GM19468 (cell line): ENCODE results near the gene HAPLN2.

Experiments used
- ATAC-seq: cut with Tn5 transposase; IDR thresholded peaks from one replicate; pipeline ENCODE4 v1.9.1; 2021; ENCODE audit warnings: mild to moderate bottlenecking, moderate library complexity, moderate number of reproducible peaks; ENCODE audit not compliant: unreplicated experiment; ENCODE audit errors: extremely low read depth

Gene HAPLN2

GRCh38 chr1:156659661-156659987 is 40.4 kb downstream of the HAPLN2 start:
- no peak for ATAC-seq

GRCh38 chr1:156659988-156660751 is 41.0 kb downstream of the HAPLN2 start:
- no peak for ATAC-seq

GRCh38 chr1:156660752-156661112 is 41.5 kb downstream of the HAPLN2 start:
- no peak for ATAC-seq

- no peak for ATAC-seq
Measured at GRCh38 chr1:156662005-156662799, 43.0 kb downstream of the HAPLN2 start.

- ATAC-seq = no peak
Measured at GRCh38 chr1:156662800-156663055, 43.5 kb downstream of the HAPLN2 start.

GRCh38 chr1:156663178-156663577 is 44.0 kb downstream of the HAPLN2 start:
- no peak for ATAC-seq

GRCh38 chr1:156664046-156664766 is 45.0 kb downstream of the HAPLN2 start:
- no peak for ATAC-seq

- ATAC-seq = no peak
Measured at GRCh38 chr1:156664767-156665411, 45.7 kb downstream of the HAPLN2 start.

GRCh38 chr1:156665539-156665938 is 46.3 kb downstream of the HAPLN2 start:
- no peak for ATAC-seq

- no peak for ATAC-seq
Measured at GRCh38 chr1:156666862-156667609, 47.8 kb downstream of the HAPLN2 start.

GRCh38 chr1:156667610-156667967 is 48.4 kb downstream of the HAPLN2 start:
- ATAC-seq = no peak

- ATAC-seq = no peak
Measured at GRCh38 chr1:156667968-156668709, 48.9 kb downstream of the HAPLN2 start.

GRCh38 chr1:156668801-156669637 is 49.8 kb downstream of the HAPLN2 start:
- ATAC-seq = no peak

- ATAC-seq = no peak
Measured at GRCh38 chr1:156669794-156670193, 50.6 kb downstream of the HAPLN2 start.

GRCh38 chr1:156670359-156670758 is 51.1 kb downstream of the HAPLN2 start:
- no peak for ATAC-seq

GRCh38 chr1:156670791-156671190 is 51.6 kb downstream of the HAPLN2 start:
- ATAC-seq = no peak

- ATAC-seq = no peak
Measured at GRCh38 chr1:156671804-156672203, 52.6 kb downstream of the HAPLN2 start.

- no peak for ATAC-seq
Measured at GRCh38 chr1:156673387-156674121, 54.3 kb downstream of the HAPLN2 start.
